CD4-positive, alpha-beta T cell treated with Interleukin-6 at 100 ng/mL for 8 hours (primary cell): ENCODE measurements around the gene TNP2.
A peak's percentile ranks its signal among the peaks of the same experiment; 100 is the strongest.
"Not testable (repeated sequence)": the region's sequence is repeated elsewhere in the genome, so short reads cannot be mapped to it uniquely, and the experiment has no call there.

Experiments
- DNase-seq: peaks from one replicate; pipeline ENCODE4 v3.0.0-alpha.2; 2020; ENCODE audit warnings: mixed read lengths, low spot score

TNP2 gene

GRCh38 chr16:11239644-11240632 lies 29.2 kb downstream of the TNP2 start:
- no peak for DNase-seq

- no peak for DNase-seq
Observed at GRCh38 chr16:11238272-11239202, 30.6 kb downstream of the TNP2 start.

GRCh38 chr16:11236461-11237254 lies 32.5 kb downstream of the TNP2 start:
- no peak for DNase-seq

GRCh38 chr16:11235703-11235991 lies 33.5 kb downstream of the TNP2 start:
- DNase-seq, result no peak

GRCh38 chr16:11234884-11235702 lies 34.0 kb downstream of the TNP2 start:
- no peak for DNase-seq

GRCh38 chr16:11233727-11234376 lies 35.3 kb downstream of the TNP2 start:
- peak; percentile 49 for DNase-seq

- DNase-seq, result peak; percentile 86
Observed at GRCh38 chr16:11232852-11233726, 36.0 kb downstream of the TNP2 start.

- DNase-seq, result no peak
Observed at GRCh38 chr16:11232302-11232851, 36.7 kb downstream of the TNP2 start.

- DNase-seq, result no peak
Observed at GRCh38 chr16:11231367-11231970, 37.7 kb downstream of the TNP2 start.

- no peak for DNase-seq
Observed at GRCh38 chr16:11229906-11230305, 39.2 kb downstream of the TNP2 start.

- no peak for DNase-seq
Observed at GRCh38 chr16:11229432-11229831, 39.7 kb downstream of the TNP2 start.

GRCh38 chr16:11225677-11226549 lies 43.2 kb downstream of the TNP2 start:
- DNase-seq, result no peak

GRCh38 chr16:11224894-11225676 lies 44.0 kb downstream of the TNP2 start:
- DNase-seq, result peak; percentile 79

- peak; percentile 64 for DNase-seq
Observed at GRCh38 chr16:11224096-11224893, 44.8 kb downstream of the TNP2 start.

GRCh38 chr16:11220507-11220906 lies 48.6 kb downstream of the TNP2 start:
- DNase-seq, result not testable (repeated sequence)

GRCh38 chr16:11219178-11219577 lies 49.9 kb downstream of the TNP2 start:
- DNase-seq, result no peak
